ENCODE data around the gene RPH3AL. TPM values are rescaled to one million over a fixed set of nuclear protein-coding genes. Genes with fewer than 3 reads are reported as not detected.

RPH3AL gene
- total and polyA plus RNA-seq, 4 donors, result 1.6 to 18.1 (median 8.0) TPM

- DNase-seq, result peak in 1 of 2 donors; percentile 55
- Histone ChIP-seq H3K27me3 (ENCODE audit: control insufficient read depth in 1 of 2, insufficient read depth in 2 of 2, low read length in 1 of 2) (no peaks in the 10 kb centered on the region), H3K27ac (ENCODE audit: low read depth in 1 of 2, low read length in 2 of 2) (no peak overlapping the region), H3K4me1 (ENCODE audit: control insufficient read depth in 1 of 2, insufficient read depth in 2 of 2, low read length in 2 of 2) (no peaks in the 10 kb centered on the region), H3K9me3 (ENCODE audit: control insufficient read depth, low read length) (no peaks in the 10 kb centered on the region), H3K36me3 (ENCODE audit: control insufficient read depth in 1 of 2, insufficient read depth in 2 of 2, low read length in 1 of 2) (no peaks in the 10 kb centered on the region), H3K4me3 (ENCODE audit: low read length in 2 of 2) (no peak overlapping the region)
- 83 to 86% methylated on average over 12 of the region's 12 CpGs for WGBS, 2 donors
- intact Hi-C loops (cut with DNase I), result no loop called here
- ATAC-seq (ENCODE audit: low FRiP score), result no peak
Observed at GRCh38 chr17:390025-390424, 37.4 kb upstream of the RPH3AL start.

GRCh38 chr17:388087-388486, 35.5 kb upstream of the RPH3AL start:
- 93 to 94% methylated on average over 10 of the region's 10 CpGs for WGBS, 2 donors
- intact Hi-C loops (cut with DNase I), result no loop called here

GRCh38 chr17:386141-386876, 33.7 kb upstream of the RPH3AL start:
- no peaks in the 10 kb centered on the region for H3K4me1 ChIP-seq (ENCODE audit: control insufficient read depth in 1 of 2, insufficient read depth in 2 of 2, low read length in 2 of 2)
- H3K27me3 ChIP-seq (ENCODE audit: control insufficient read depth in 1 of 2, insufficient read depth in 2 of 2, low read length in 1 of 2), result no peaks in the 10 kb centered on the region
- ATAC-seq (ENCODE audit: low FRiP score), result peak; percentile 88
- DNase-seq, result peak; percentile 84 to 94
- H3K9me3 ChIP-seq (ENCODE audit: control insufficient read depth, low read length), result no peaks in the 10 kb centered on the region
- no peaks in the 10 kb centered on the region for H3K36me3 ChIP-seq (ENCODE audit: control insufficient read depth in 1 of 2, insufficient read depth in 2 of 2, low read length in 1 of 2)
- peak overlapping the region; percentile 61 to 74 for H3K4me3 ChIP-seq (ENCODE audit: low read length in 2 of 2)
- no peak overlapping the region for H3K27ac ChIP-seq (ENCODE audit: low read depth in 1 of 2, low read length in 2 of 2)
- 8 to 10% methylated on average over 50 to 57 of the region's 57 CpGs for WGBS, 2 donors
- intact Hi-C loops (cut with DNase I), result loop anchor here in 1 of 2 donors (2.0 kb wide), 1 partner anchor 242 kb away; no protein-coding TSS in a partner anchor

More at GRCh38 chr17:388087-388486, 35.5 kb upstream of the RPH3AL start:
- DNase-seq (peak in 1 of 2 donors; percentile 26), ATAC-seq (ENCODE audit: low FRiP score) (no peak)
- Histone ChIP-seq H3K4me1 (ENCODE audit: control insufficient read depth in 1 of 2, insufficient read depth in 2 of 2, low read length in 2 of 2) (no peaks in the 10 kb centered on the region), H3K4me3 (ENCODE audit: low read length in 2 of 2) (no peak overlapping the region), H3K27ac (ENCODE audit: low read depth in 1 of 2, low read length in 2 of 2) (no peak overlapping the region), H3K27me3 (ENCODE audit: control insufficient read depth in 1 of 2, insufficient read depth in 2 of 2, low read length in 1 of 2) (no peaks in the 10 kb centered on the region), H3K9me3 (ENCODE audit: control insufficient read depth, low read length) (no peaks in the 10 kb centered on the region), H3K36me3 (ENCODE audit: control insufficient read depth in 1 of 2, insufficient read depth in 2 of 2, low read length in 1 of 2) (no peaks in the 10 kb centered on the region)

- Histone ChIP-seq H3K4me1 (ENCODE audit: control insufficient read depth in 1 of 2, insufficient read depth in 2 of 2, low read length in 2 of 2) (no peaks in the 10 kb centered on the region), H3K4me3 (ENCODE audit: low read length in 2 of 2) (peak overlapping the region; percentile 61 to 74), H3K36me3 (ENCODE audit: control insufficient read depth in 1 of 2, insufficient read depth in 2 of 2, low read length in 1 of 2) (no peaks in the 10 kb centered on the region), H3K27ac (ENCODE audit: low read depth in 1 of 2, low read length in 2 of 2) (no peak overlapping the region), H3K9me3 (ENCODE audit: control insufficient read depth, low read length) (no peaks in the 10 kb centered on the region), H3K27me3 (ENCODE audit: control insufficient read depth in 1 of 2, insufficient read depth in 2 of 2, low read length in 1 of 2) (no peaks in the 10 kb centered on the region)
- DNase-seq (no peak), ATAC-seq (ENCODE audit: low FRiP score) (no peak)
- intact Hi-C loops (cut with DNase I), result loop anchor here in 1 of 2 donors (2.0 kb wide), 1 partner anchor 241 kb away; no protein-coding TSS in a partner anchor
- 0 to 1% methylated on average over 7 to 42 of the region's 42 CpGs for WGBS, 2 donors
Observed at GRCh38 chr17:385836-386140, 33.2 kb upstream of the RPH3AL start.

DNA sequence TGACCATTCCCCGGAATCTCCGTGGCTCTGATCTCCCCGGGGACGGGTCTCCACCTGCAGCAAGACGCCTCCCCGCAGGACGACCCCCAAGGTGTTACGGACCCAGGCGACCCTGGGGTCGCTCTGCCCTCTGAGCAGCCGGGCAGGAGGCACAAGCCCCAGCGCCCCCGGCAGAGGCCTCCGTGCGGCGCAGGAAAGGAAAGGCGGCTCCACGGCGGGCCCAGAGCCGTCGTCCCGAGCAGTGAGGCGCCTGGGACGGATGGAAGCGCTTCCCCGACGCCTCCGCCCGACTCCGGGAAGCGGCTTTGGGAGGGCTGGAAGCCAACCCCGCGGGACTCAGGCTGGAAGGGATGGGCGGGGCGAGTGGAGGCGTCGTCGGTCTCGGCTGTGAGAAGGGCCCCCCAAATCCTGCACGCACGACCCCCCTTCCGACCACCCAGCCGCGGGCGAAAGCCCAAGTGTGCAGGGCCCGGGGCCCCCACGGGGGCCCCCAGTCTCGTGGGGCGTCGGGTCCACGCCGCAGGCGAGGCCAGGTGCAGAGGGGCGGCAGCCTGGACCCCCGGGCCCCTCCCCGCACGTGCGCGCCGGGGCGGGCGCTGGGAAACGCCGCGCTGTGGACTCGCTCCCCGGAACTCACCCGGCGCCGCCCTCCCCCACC, 32.7 kb upstream of the RPH3AL start:
- intact Hi-C loops (cut with DNase I), result no loop called here
- H3K9me3 ChIP-seq (ENCODE audit: control insufficient read depth, low read length), result no peaks in the 10 kb centered on the region
- no peaks in the 10 kb centered on the region for H3K27me3 ChIP-seq (ENCODE audit: control insufficient read depth in 1 of 2, insufficient read depth in 2 of 2, low read length in 1 of 2)
- no peaks in the 10 kb centered on the region for H3K36me3 ChIP-seq (ENCODE audit: control insufficient read depth in 1 of 2, insufficient read depth in 2 of 2, low read length in 1 of 2)
- no peak overlapping the region for H3K27ac ChIP-seq (ENCODE audit: low read depth in 1 of 2, low read length in 2 of 2)
- H3K4me3 ChIP-seq (ENCODE audit: low read length in 2 of 2), result peak overlapping the region; percentile 61 to 74
- DNase-seq (peak; percentile 72 to 86), ATAC-seq (ENCODE audit: low FRiP score) (peak; percentile 69)
- 1 to 2% methylated on average over 42 to 70 of the region's 70 CpGs for WGBS, 2 donors
- H3K4me1 ChIP-seq (ENCODE audit: control insufficient read depth in 1 of 2, insufficient read depth in 2 of 2, low read length in 2 of 2), result no peaks in the 10 kb centered on the region

- H3K4me1 ChIP-seq (ENCODE audit: control insufficient read depth in 1 of 2, insufficient read depth in 2 of 2, low read length in 2 of 2), result no peaks in the 10 kb centered on the region
- ATAC-seq (ENCODE audit: low FRiP score) (no peak), DNase-seq (peak in 1 of 2 donors; percentile 70)
- no peaks in the 10 kb centered on the region for H3K27me3 ChIP-seq (ENCODE audit: control insufficient read depth in 1 of 2, insufficient read depth in 2 of 2, low read length in 1 of 2)
- no peaks in the 10 kb centered on the region for H3K36me3 ChIP-seq (ENCODE audit: control insufficient read depth in 1 of 2, insufficient read depth in 2 of 2, low read length in 1 of 2)
- no peak overlapping the region for H3K4me3 ChIP-seq (ENCODE audit: low read length in 2 of 2)
- intact Hi-C loops (cut with DNase I), result no loop called here
- H3K9me3 ChIP-seq (ENCODE audit: control insufficient read depth, low read length), result no peaks in the 10 kb centered on the region
- H3K27ac ChIP-seq (ENCODE audit: low read depth in 1 of 2, low read length in 2 of 2), result no peak overlapping the region
- 46 to 50% methylated on average over 24 to 37 of the region's 37 CpGs for WGBS, 2 donors
Observed at GRCh38 chr17:384622-385177, 32.1 kb upstream of the RPH3AL start.

DNA sequence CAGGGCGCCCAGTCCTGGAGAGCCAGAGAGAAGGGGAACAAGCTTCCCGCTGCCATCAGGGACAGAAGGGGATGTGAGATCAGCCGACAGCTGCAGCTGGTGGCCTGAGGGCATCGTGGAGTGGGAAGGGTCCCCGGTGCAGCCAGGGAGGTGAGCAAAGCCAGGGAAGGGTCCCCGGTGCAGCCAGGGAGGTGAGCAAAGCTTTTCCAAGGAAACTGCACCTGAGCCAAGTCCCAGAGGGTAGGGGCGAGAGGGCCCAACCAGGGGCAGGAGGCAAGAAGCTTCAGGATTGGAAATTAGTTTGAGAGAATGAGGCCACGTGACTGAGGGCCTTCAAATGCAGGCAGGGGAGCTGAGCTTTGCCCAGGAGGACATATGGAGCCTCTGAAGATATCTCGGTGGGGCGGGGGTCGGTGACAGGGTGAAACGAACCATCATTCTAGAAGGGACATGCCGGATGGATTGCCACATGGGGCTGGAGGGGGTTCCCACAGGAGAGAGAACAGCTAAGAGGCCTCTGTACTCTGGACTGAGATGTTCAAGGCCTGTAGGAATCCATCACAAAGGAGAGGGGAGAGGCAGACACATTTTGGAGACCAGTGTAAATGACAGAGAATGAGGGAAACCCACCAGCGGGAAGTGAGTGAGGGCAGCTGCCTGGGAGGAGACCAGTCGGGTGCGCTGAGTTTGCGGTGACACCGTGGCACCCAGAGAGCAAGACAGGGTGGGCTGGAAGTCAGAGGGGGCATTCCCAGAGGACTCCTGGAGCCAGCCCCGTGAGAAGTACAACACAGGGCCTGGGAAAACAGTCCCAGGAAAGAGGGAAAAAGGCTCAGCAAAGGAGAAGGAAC, 31.4 kb upstream of the RPH3AL start:
- H3K27me3 ChIP-seq (ENCODE audit: control insufficient read depth in 1 of 2, insufficient read depth in 2 of 2, low read length in 1 of 2), result no peaks in the 10 kb centered on the region
- no peaks in the 10 kb centered on the region for H3K4me1 ChIP-seq (ENCODE audit: control insufficient read depth in 1 of 2, insufficient read depth in 2 of 2, low read length in 2 of 2)
- WGBS, 2 donors, result 74 to 86% methylated on average over 19 of the region's 19 CpGs
- H3K4me3 ChIP-seq (ENCODE audit: low read length in 2 of 2), result no peak overlapping the region
- H3K36me3 ChIP-seq (ENCODE audit: control insufficient read depth in 1 of 2, insufficient read depth in 2 of 2, low read length in 1 of 2), result no peaks in the 10 kb centered on the region
- H3K27ac ChIP-seq (ENCODE audit: low read depth in 1 of 2, low read length in 2 of 2), result no peak overlapping the region
- intact Hi-C loops (cut with DNase I), result no loop called here
- ATAC-seq (ENCODE audit: low FRiP score) (no peak), DNase-seq (peak in 1 of 2 donors; percentile 69)
- H3K9me3 ChIP-seq (ENCODE audit: control insufficient read depth, low read length), result no peaks in the 10 kb centered on the region

DNA sequence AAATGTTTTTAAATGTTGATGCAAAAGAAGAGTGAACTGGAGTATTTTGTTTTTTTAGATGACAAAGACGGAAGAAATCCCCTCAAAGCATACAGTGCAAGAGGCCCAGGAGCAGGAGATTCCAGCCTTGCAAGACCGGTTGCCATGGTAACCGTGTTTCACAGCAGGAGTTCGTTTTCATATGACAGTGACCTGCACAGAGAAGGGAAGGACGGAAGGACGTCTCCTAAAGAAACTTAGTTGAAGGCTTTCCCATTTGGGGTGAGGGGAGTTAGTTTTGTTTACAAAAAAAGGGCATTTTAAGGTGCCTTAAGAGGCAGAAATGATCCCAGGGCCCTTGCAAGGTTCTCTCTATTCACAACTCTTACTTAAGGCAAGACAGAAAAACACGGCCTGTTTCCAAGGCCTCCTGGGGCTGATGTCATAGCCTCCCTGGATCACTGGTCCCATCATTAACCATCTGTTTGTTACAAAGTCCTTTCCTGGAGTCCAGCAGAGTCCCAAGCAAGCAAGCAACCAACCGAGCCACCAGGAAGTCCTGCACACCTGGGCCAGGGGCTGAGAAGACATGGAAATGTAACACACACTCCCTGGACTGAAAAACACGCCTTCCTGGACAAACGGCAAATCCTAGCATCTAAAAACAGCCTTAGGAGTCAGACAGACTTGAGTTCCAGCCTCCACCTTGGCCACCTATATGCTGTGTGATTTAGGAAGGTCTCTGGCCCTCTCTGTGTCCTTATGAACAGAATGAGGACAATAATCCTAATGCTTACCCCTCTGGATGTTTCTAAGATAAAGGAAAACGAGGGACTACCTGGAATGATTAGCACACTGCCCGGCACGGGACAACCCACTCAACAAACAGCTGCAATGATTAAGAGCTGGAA, 30.3 kb upstream of the RPH3AL start:
- Histone ChIP-seq H3K4me3 (ENCODE audit: low read length in 2 of 2) (no peak overlapping the region), H3K27me3 (ENCODE audit: control insufficient read depth in 1 of 2, insufficient read depth in 2 of 2, low read length in 1 of 2) (no peaks in the 10 kb centered on the region), H3K36me3 (ENCODE audit: control insufficient read depth in 1 of 2, insufficient read depth in 2 of 2, low read length in 1 of 2) (no peaks in the 10 kb centered on the region), H3K4me1 (ENCODE audit: control insufficient read depth in 1 of 2, insufficient read depth in 2 of 2, low read length in 2 of 2) (no peaks in the 10 kb centered on the region), H3K27ac (ENCODE audit: low read depth in 1 of 2, low read length in 2 of 2) (no peak overlapping the region), H3K9me3 (ENCODE audit: control insufficient read depth, low read length) (no peaks in the 10 kb centered on the region)
- 68 to 75% methylated on average over 13 of the region's 13 CpGs for WGBS, 2 donors
- intact Hi-C loops (cut with DNase I), result no loop called here
- DNase-seq, result peak in 1 of 2 donors; percentile 13
- no peak for ATAC-seq (ENCODE audit: low FRiP score)

Measured in aorta (tissue), 5 donors.